Thymus (tissue), 11 donors: ENCODE results near the gene LCOR. TPM values are rescaled to one million over a fixed set of nuclear protein-coding genes. Genes with fewer than 3 reads are reported as not detected.

ENCODE experiments used
- DNase-seq, 9 donors: peaks; one replicate each; pipeline ENCODE4 v3.0.0-alpha.2; 2013; ENCODE audit warnings: low spot score in 9 of 9, low read depth in 6 of 9, missing footprints in 1 of 9
- H3K27ac ChIP-seq, 2 donors: one replicate each; pipeline ENCODE4 v1.5.1; 2013; ENCODE audit warnings: control low read depth in 1 of 2, low read depth in 1 of 2, low read length in 1 of 2, mild to moderate bottlenecking in 1 of 2, moderate library complexity in 1 of 2
- H3K27me3 ChIP-seq, 2 donors: one replicate each; pipeline ENCODE4 v1.5.1; 2013; ENCODE audit warnings: low read length in 1 of 2; ENCODE audit not compliant: control insufficient read depth in 2 of 2, insufficient read depth in 1 of 2
- H3K36me3 ChIP-seq, 2 donors: one replicate each; pipeline ENCODE4 v1.5.1; 2013; ENCODE audit warnings: low read length in 1 of 2, mild to moderate bottlenecking in 1 of 2, moderate library complexity in 1 of 2; ENCODE audit not compliant: control insufficient read depth in 2 of 2, insufficient read depth in 2 of 2
- H3K4me1 ChIP-seq, 2 donors: one replicate each; pipeline ENCODE4 v1.5.1; 2013; ENCODE audit warnings: low read length in 2 of 2; ENCODE audit not compliant: control insufficient read depth in 2 of 2, insufficient read depth in 2 of 2
- H3K4me3 ChIP-seq, 2 donors: one replicate each; pipeline ENCODE4 v1.5.1; 2013; ENCODE audit warnings: low read length in 2 of 2, control low read depth in 1 of 2, mild to moderate bottlenecking in 1 of 2
- H3K9me3 ChIP-seq, 2 donors: one replicate each; pipeline ENCODE4 v1.5.1; 2013; ENCODE audit warnings: low read length in 1 of 2, mild to moderate bottlenecking in 1 of 2; ENCODE audit not compliant: control insufficient read depth in 2 of 2, insufficient read depth in 1 of 2
- WGBS: extraction: QIAGEN DNeasy Blood & Tissue Kit; methylation state at CpG from one replicate; pipeline ENCODE4 v1.1.7; 2013; 5-methylcytosine and 5-hydroxymethylcytosine counted together
- polyA plus RNA-seq: library from polyadenylated mRNA; stranded (reverse); fragments of 200-250 nt; gene quantifications from one replicate; pipeline ENCODE4 v1.2.3, GENCODE V29; 2013
- total RNA-seq: library from RNA; stranded (reverse); fragments of 120-200 nt; gene quantifications from one replicate; pipeline ENCODE4 v1.2.4, GENCODE V29; 2013
- donor health status: healthy.

The LCOR gene
- total and polyA plus RNA-seq, 2 donors: 4.5 to 10.3 TPM

DNA sequence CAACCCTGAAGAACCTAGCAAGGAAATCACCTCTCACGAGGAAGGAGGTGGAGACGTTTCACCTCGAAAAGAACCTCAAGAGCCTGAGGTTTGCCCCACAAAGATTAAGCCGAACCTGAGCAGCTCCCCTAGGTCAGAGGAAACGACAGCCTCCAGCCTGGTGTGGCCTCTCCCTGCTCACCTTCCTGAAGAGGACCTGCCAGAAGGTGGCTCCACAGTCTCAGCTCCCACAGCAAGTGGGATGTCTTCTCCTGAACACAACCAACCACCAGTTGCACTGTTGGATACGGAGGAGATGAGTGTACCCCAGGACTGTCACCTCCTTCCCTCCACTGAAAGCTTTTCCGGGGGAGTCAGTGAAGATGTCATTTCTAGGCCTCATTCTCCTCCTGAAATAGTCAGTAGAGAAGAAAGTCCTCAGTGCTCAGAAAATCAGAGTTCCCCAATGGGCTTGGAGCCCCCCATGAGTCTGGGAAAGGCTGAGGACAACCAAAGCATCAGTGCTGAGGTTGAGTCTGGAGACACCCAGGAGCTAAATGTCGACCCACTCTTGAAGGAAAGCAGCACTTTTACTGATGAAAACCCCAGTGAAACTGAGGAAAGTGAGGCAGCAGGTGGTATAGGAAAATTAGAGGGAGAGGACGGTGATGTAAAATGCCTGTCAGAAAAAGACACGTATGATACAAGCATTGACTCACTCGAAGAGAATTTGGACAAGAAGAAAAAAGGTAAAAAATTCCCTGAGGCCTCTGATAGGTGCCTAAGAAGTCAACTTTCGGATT, 150.2 kb downstream of the LCOR start:
- no peak overlapping the region for H3K4me3 ChIP-seq
- H3K4me1 ChIP-seq: peaks cover 17 to 39% of the 10 kb centered on the region in 2 donors
- H3K36me3 ChIP-seq: peaks cover 14 to 16% of the 10 kb centered on the region in 2 donors
- H3K27me3 ChIP-seq: no peaks in the 10 kb centered on the region
- DNase-seq: no peak
- H3K9me3 ChIP-seq: no peaks in the 10 kb centered on the region
- 92% methylated on average over 12 of the region's 12 CpGs for WGBS
- H3K27ac ChIP-seq: no peak overlapping the region

DNA sequence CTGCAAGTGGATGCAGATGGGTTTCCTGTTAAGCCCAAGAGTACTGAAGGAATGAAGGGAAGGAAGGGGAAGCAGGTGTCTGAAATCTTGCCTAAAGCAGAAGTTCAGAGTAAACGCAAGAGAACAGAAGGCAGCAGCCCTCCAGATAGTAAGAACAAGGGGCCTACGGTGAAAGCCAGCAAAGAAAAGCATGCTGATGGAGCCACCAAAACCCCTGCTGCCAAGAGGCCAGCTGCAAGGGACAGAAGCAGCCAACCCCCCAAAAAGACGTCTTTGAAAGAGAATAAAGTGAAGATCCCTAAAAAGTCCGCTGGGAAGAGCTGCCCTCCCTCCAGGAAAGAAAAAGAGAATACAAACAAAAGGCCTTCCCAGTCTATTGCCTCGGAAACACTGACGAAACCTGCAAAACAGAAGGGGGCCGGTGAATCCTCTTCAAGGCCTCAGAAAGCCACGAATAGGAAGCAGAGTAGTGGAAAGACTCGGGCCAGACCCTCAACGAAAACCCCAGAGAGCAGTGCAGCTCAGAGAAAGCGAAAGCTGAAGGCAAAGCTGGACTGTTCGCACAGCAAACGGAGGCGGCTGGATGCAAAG, 152.5 kb downstream of the LCOR start:
- H3K27ac ChIP-seq: peak overlapping the region; percentile 71 to 80
- H3K36me3 ChIP-seq: peaks cover 14 to 16% of the 10 kb centered on the region in 2 donors
- no peaks in the 10 kb centered on the region for H3K9me3 ChIP-seq
- 12% methylated on average over 14 of the region's 14 CpGs for WGBS
- H3K27me3 ChIP-seq: no peaks in the 10 kb centered on the region
- peaks cover 11 to 24% of the 10 kb centered on the region in 2 donors for H3K4me1 ChIP-seq
- peak in 5 of 9 donors; percentile 29 to 70 (median 47) for DNase-seq
- H3K4me3 ChIP-seq: peak overlapping the region; percentile 8 to 34

DNA sequence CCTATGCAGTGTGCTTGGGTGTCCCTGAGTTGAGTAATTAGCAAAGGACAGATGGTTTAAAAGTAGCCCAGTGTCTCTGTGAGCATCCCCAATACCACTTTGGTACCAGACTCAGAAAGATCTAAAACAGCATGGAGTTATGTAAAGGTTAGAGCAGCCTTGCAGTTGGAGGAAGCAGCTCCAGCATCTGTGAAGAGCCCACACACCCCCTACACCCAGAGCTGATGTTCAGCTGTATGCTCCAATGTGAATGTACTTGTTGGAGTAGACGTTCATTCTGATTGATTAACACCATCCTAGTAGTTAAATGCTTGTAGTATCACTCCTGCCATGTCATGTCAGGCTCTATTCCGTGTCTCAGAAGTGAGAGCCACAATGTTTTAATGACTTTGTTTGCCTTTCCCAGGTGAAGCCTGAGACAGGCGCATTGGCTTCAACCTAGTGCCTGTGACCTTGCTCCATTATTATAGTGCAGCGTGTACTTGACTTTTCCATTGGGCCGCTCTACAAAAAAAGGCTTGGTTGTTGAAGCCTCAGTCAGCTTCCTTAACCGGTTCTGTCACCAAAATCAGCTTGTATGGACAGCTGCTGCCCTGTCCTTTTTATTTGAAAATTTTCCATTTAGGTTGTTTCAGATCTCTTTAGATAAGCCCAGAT, 154.2 kb downstream of the LCOR start:
- 97% methylated on average over 6 of the region's 6 CpGs for WGBS
- Histone ChIP-seq H3K27me3 (no peaks in the 10 kb centered on the region), H3K36me3 (peaks cover 7 to 11% of the 10 kb centered on the region in 2 donors), H3K4me3 (no peak overlapping the region), H3K27ac (no peak overlapping the region), H3K4me1 (peaks cover 11 to 24% of the 10 kb centered on the region in 2 donors), H3K9me3 (no peaks in the 10 kb centered on the region)
- peak in 1 of 9 donors; percentile 27 for DNase-seq

DNA sequence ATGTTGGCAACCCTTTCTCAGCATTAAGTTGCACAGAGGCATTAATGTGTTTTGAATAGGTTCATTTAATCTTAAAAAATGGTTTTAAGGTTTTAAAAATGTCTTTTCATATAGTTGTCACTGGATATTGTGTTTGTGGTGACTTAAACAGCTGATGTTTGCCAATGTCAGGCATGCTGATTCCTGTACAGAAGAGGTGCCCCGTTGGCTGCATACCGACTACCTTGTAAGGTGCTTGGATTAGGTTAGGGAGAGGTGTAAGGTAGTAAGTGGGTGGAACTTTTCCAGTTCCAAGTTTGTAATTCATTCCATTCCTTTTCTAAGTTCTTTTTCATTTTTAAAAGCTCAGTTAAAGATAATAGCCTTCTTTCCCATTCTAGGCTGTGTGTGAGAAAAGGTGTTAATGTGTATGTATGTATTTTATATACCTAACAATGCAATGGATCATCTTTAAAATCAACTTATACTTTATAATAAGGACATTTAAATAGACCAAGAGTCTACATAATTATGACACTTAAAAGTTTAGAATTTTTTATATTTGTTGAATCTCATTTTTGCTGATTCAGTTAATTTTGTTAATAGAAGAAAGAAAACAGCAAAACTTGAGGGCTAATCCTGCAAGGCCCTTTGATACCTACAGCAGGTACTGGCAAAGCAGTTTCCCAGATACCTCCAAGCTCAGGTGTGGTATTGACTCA, 155.2 kb downstream of the LCOR start:
- Histone ChIP-seq H3K36me3 (peaks cover 0 to 3% of the 10 kb centered on the region in 2 donors), H3K27me3 (no peaks in the 10 kb centered on the region), H3K27ac (no peak overlapping the region), H3K4me3 (no peak overlapping the region), H3K9me3 (no peaks in the 10 kb centered on the region), H3K4me1 (peaks cover 12 to 26% of the 10 kb centered on the region in 2 donors)
- DNase-seq: no peak
- 79% methylated on average over 2 of the region's 2 CpGs for WGBS

DNA sequence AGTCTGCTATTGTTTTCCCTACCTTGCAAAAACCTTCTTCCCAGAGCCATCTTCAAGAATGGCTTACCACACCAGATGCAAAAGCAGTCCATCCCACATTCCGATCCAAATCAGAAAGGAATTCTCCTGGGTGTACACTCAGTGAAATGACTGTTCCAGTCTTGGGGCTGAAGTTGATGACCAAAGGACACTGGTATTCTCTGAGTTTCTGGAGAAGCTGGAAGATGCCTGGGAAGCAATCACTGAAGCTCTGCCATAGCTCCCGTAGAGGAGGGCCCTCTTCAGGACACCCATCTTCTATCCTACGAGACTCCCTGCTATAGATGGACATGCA, 155.7 kb downstream of the LCOR start:
- no peaks in the 10 kb centered on the region for H3K9me3 ChIP-seq
- peaks cover 17 to 31% of the 10 kb centered on the region in 2 donors for H3K4me1 ChIP-seq
- no peaks in the 10 kb centered on the region for H3K27me3 ChIP-seq
- no peak overlapping the region for H3K4me3 ChIP-seq
- no peak overlapping the region for H3K27ac ChIP-seq
- WGBS: 96% methylated on average over 3 of the region's 3 CpGs
- H3K36me3 ChIP-seq: no peaks in the 10 kb centered on the region
- no peak for DNase-seq

DNA sequence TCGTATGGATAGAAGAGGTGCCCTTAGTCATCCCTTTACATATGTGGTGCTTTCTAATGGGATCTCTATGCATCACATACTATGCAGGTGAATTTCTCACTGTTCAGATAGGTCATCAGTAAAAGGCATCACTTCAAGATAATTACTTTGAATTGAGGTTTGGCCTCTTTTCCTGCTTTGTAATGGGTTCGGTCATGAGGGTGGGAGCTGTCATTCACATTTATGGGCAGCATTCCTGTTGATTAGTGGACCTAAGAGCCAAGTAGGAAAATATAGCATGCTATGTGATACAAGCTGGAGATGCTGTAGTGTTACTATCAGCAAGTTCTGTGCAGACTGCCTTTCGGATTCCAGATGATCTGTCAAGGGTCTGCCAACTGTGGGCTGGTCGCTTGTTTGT, 156.3 kb downstream of the LCOR start:
- peaks cover 20 to 34% of the 10 kb centered on the region in 2 donors for H3K4me1 ChIP-seq
- DNase-seq: no peak
- no peaks in the 10 kb centered on the region for H3K36me3 ChIP-seq
- no peaks in the 10 kb centered on the region for H3K9me3 ChIP-seq
- WGBS: 96% methylated on average over 4 of the region's 4 CpGs
- no peak overlapping the region for H3K4me3 ChIP-seq
- H3K27me3 ChIP-seq: no peaks in the 10 kb centered on the region
- no peak overlapping the region for H3K27ac ChIP-seq

DNA sequence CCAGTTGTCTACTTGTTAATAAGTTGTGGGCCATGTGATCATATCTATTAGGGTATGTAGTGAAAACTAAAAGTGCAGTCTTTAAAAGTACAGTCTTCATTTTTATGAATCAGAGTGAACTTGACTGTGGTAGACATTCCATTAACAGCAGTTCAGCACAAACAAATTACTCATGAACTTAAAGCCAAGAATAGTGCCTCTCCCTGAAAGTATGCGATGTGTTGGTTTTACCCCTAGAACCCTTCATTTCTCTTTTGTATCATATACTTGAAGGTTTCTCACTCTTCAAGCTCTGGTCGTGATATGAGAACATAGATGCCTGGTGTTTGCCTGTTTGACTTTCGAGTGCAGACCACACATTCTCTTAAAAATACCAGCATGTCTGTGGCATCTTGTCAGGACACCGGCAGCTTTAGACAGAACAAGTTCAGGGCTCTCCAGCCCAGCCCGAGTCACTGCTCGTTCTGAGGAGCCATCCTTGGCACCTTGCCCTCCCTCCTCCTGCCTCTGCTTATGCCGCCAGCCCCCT, 159.3 kb downstream of the LCOR start:
- 90% methylated on average over 7 of the region's 7 CpGs for WGBS
- H3K9me3 ChIP-seq: no peaks in the 10 kb centered on the region
- no peak overlapping the region for H3K27ac ChIP-seq
- no peak for DNase-seq
- H3K36me3 ChIP-seq: no peaks in the 10 kb centered on the region
- H3K27me3 ChIP-seq: no peaks in the 10 kb centered on the region
- H3K4me1 ChIP-seq: peaks cover 9 to 13% of the 10 kb centered on the region in 2 donors
- no peak overlapping the region for H3K4me3 ChIP-seq

DNA sequence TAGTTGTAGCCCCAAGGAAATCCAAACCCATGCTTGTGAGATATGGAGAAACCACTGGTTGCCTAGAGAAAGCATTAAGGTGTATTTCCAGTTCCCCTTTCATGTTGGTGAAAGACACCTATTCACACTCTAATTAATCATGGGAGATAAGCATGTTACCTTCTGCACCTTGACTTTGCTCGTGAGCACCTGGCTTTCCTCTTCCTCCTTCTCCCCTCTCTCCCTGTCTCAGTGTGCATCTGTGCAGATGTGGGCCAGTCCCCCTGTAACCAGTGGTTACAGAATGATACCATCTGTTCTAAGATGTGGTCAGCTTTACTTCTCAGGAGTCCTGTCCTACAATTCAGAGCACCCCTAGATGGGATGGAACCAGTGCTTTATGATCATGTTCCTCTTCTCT, 160.6 kb downstream of the LCOR start:
- Histone ChIP-seq H3K27me3 (no peaks in the 10 kb centered on the region), H3K4me3 (no peak overlapping the region), H3K36me3 (peaks cover 0 to 3% of the 10 kb centered on the region in 2 donors), H3K27ac (no peak overlapping the region), H3K9me3 (no peaks in the 10 kb centered on the region), H3K4me1 (peaks cover 9 to 10% of the 10 kb centered on the region in 2 donors)
- 6% methylated on average over 1 of the region's 1 CpG for WGBS
- DNase-seq: peak in 1 of 9 donors; percentile 37
